ENCODE measurements around the gene AGAP1. TPM values are rescaled to one million over a fixed set of nuclear protein-coding genes. Genes with fewer than 3 reads are reported as not detected.

AGAP1 gene
- total and polyA plus RNA-seq, 2 donors from 2014 or later, result 8.1 to 44.5 TPM

DNA sequence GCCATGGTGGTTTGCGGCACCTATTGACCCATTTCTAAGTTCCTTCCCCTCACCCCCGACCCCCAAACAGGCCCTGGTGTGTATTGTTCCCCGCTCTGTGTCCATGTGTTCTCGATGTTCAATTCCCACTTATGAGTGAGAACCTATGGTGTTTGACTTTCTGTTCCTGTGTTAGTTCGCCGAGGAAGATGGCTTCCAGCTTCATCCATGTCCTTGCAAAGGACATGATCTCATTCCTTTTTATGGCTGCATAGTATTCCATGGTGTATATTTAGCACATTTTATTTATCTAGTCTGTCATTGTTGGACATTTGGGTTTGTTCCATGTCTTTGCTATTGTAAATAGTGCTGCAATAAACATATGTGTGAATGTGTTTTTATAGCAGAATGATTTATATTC lies 490.7 kb downstream of the AGAP1 start:
- Histone ChIP-seq H3K9me3 (ENCODE audit: control insufficient read depth in 2 of 3, insufficient read depth in 1 of 3, low read length in 3 of 3) (no peaks in the 10 kb centered on the region), H3K36me3 (ENCODE audit: control insufficient read depth in 2 of 3, insufficient read depth in 3 of 3, low read length in 3 of 3) (no peaks in the 10 kb centered on the region), H3K27ac (ENCODE audit: low read depth in 2 of 2, low read length in 2 of 2) (no peak overlapping the region), H3K27me3 (ENCODE audit: control insufficient read depth, insufficient read depth, low read length) (no peaks in the 10 kb centered on the region), H3K4me1 (ENCODE audit: control insufficient read depth in 2 of 3, insufficient read depth in 2 of 3, low read depth in 1 of 3, low read length in 3 of 3) (no peaks in the 10 kb centered on the region), H3K4me3 (ENCODE audit: low read length in 3 of 3) (no peak overlapping the region), H3K9ac (ENCODE audit: low read length in 3 of 3) (no peak overlapping the region)
- DNase-seq, result no peak
- intact Hi-C loops (cut with DNase I), result no loop called here
- no peak for FAIRE-seq
- TF ChIP-seq, protein P1, sequence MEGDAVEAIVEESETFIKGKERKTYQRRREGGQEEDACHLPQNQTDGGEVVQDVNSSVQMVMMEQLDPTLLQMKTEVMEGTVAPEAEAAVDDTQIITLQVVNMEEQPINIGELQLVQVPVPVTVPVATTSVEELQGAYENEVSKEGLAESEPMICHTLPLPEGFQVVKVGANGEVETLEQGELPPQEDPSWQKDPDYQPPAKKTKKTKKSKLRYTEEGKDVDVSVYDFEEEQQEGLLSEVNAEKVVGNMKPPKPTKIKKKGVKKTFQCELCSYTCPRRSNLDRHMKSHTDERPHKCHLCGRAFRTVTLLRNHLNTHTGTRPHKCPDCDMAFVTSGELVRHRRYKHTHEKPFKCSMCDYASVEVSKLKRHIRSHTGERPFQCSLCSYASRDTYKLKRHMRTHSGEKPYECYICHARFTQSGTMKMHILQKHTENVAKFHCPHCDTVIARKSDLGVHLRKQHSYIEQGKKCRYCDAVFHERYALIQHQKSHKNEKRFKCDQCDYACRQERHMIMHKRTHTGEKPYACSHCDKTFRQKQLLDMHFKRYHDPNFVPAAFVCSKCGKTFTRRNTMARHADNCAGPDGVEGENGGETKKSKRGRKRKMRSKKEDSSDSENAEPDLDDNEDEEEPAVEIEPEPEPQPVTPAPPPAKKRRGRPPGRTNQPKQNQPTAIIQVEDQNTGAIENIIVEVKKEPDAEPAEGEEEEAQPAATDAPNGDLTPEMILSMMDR (IDR thresholded peaks at IDR 0.05; ENCODE audit: borderline replicate concordance, extremely low read depth, insufficient read depth), result no peak

DNA sequence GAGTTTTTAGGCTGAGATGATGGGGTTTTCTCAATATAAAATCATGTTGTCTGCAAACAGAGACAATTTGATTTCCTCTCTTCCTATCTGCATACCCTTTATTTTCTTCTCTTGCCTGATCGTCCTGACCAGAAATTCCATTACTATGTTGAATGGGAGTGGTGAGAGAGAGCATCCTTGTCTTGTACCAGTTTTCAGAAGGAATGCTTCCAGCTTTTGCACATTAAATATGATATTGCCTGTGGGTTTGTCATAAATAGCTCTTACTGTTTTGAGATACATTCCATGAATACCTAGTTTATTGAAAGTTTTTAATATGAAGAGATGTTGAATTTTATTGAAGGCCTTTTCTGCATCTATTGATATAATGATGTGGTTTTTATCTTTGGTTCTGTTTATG lies 492.5 kb downstream of the AGAP1 start:
- Histone ChIP-seq H3K9ac (ENCODE audit: low read length in 3 of 3) (no peak overlapping the region), H3K9me3 (ENCODE audit: control insufficient read depth in 2 of 3, insufficient read depth in 1 of 3, low read length in 3 of 3) (no peaks in the 10 kb centered on the region), H3K4me1 (ENCODE audit: control insufficient read depth in 2 of 3, insufficient read depth in 2 of 3, low read depth in 1 of 3, low read length in 3 of 3) (no peaks in the 10 kb centered on the region), H3K27ac (ENCODE audit: low read depth in 2 of 2, low read length in 2 of 2) (no peak overlapping the region), H3K27me3 (ENCODE audit: control insufficient read depth, insufficient read depth, low read length) (no peaks in the 10 kb centered on the region), H3K4me3 (ENCODE audit: low read length in 3 of 3) (no peak overlapping the region), H3K36me3 (ENCODE audit: control insufficient read depth in 2 of 3, insufficient read depth in 3 of 3, low read length in 3 of 3) (no peaks in the 10 kb centered on the region)
- no peak for DNase-seq
- TF ChIP-seq, protein P1 (IDR thresholded peaks at IDR 0.05; ENCODE audit: borderline replicate concordance, extremely low read depth, insufficient read depth), result no peak
- no peak for FAIRE-seq
- intact Hi-C loops (cut with DNase I), result no loop called here

DNA sequence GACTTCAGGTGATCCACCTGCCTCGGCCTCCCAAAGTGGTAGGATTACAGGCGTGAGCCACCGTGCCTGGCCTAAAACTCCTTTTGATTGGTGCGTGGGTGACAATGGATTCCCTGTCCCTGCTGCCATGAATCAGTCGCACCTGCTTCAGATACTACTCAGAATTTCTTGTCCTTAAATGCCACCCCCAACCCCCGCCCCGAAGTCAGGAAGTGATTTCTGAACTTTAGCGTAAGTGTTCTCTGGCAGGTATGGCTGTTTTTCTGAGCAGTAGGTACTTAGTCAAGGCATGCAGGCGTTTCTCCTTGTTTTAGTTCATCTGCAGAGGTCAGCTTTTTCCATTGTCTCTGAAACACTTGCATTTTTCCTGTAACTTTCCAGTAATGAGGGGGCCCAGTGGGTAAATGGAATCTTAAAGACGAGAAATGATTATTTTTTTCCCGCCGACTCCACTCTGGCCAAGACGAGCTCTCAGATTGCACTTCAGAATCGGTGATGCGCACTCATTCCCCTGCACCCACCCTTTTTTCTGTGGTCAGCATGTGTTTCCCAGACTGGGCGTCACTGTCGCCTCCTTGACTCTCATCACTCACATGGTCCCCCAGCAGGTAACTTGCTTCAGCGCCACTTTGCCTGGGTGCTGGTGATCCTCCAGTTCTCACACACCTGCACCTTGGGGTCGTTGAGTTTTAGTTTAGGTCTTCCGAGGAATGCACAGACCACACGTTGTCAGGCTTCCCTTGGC lies 494.6 kb downstream of the AGAP1 start:
- FAIRE-seq (no peak), DNase-seq (no peak)
- intact Hi-C loops (cut with DNase I), result no loop called here
- TF ChIP-seq, protein P1 (IDR thresholded peaks at IDR 0.05; ENCODE audit: borderline replicate concordance, extremely low read depth, insufficient read depth), result no peak
- Histone ChIP-seq H3K4me3 (ENCODE audit: low read length in 3 of 3) (no peak overlapping the region), H3K27me3 (ENCODE audit: control insufficient read depth, insufficient read depth, low read length) (no peaks in the 10 kb centered on the region), H3K9ac (ENCODE audit: low read length in 3 of 3) (no peak overlapping the region), H3K27ac (ENCODE audit: low read depth in 2 of 2, low read length in 2 of 2) (no peak overlapping the region), H3K36me3 (ENCODE audit: control insufficient read depth in 2 of 3, insufficient read depth in 3 of 3, low read length in 3 of 3) (no peaks in the 10 kb centered on the region), H3K4me1 (ENCODE audit: control insufficient read depth in 2 of 3, insufficient read depth in 2 of 3, low read depth in 1 of 3, low read length in 3 of 3) (no peaks in the 10 kb centered on the region), H3K9me3 (ENCODE audit: control insufficient read depth in 2 of 3, insufficient read depth in 1 of 3, low read length in 3 of 3) (no peaks in the 10 kb centered on the region)

DNA sequence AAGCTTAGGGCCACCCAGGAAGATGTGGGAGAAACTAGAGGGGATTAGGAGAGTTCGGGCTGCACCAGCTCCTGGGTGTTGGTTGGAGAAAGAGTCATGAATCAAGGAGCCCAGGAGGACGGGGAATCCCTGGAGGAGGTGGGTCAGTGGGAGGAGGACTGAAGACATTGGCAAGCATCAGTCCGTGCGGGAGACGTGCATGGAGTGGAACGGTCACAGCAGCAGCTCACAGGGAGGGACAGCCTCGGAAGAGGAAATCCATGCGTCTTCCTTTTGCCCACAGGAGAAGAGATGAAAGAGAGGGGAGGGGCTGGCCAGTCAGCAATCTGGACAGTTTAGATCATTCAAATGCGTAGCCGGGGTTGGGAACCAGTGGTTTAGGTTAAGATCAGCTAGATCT lies 495.7 kb downstream of the AGAP1 start:
- H3K4me3 ChIP-seq (ENCODE audit: low read length in 3 of 3), result no peak overlapping the region
- H3K27ac ChIP-seq (ENCODE audit: low read depth in 2 of 2, low read length in 2 of 2), result no peak overlapping the region
- FAIRE-seq (no peak), DNase-seq (no peak)
- H3K27me3 ChIP-seq (ENCODE audit: control insufficient read depth, insufficient read depth, low read length), result no peaks in the 10 kb centered on the region
- H3K4me1 ChIP-seq (ENCODE audit: control insufficient read depth in 2 of 3, insufficient read depth in 2 of 3, low read depth in 1 of 3, low read length in 3 of 3), result no peaks in the 10 kb centered on the region
- intact Hi-C loops (cut with DNase I), result no loop called here
- no peaks in the 10 kb centered on the region for H3K9me3 ChIP-seq (ENCODE audit: control insufficient read depth in 2 of 3, insufficient read depth in 1 of 3, low read length in 3 of 3)
- no peaks in the 10 kb centered on the region for H3K36me3 ChIP-seq (ENCODE audit: control insufficient read depth in 2 of 3, insufficient read depth in 3 of 3, low read length in 3 of 3)
- H3K9ac ChIP-seq (ENCODE audit: low read length in 3 of 3), result no peak overlapping the region
- TF ChIP-seq, protein P1 (IDR thresholded peaks at IDR 0.05; ENCODE audit: borderline replicate concordance, extremely low read depth, insufficient read depth), result no peak

Data from kidney (tissue), 14 donors.